KOPT-K1 (cell line): ENCODE measurements around the gene FANCD2.
"Not testable (repeated sequence)": the region's sequence is repeated elsewhere in the genome, so short reads cannot be mapped to it uniquely, and the experiment has no call there.

Experiments
- H3K27ac ChIP-seq: fragments of 200-600 bp; sonication (generic); 2 replicates; pipeline ENCODE4 v1.5.1; 2016; ENCODE audit warnings: antibody characterized with exemption, mild to moderate bottlenecking, low read depth, low read length; ENCODE audit not compliant: poor library complexity, severe bottlenecking
- H3K36me3 ChIP-seq: fragments of 200-600 bp; sonication (generic); 2 replicates; pipeline ENCODE4 v1.5.1; 2017; ENCODE audit warnings: antibody characterized with exemption, mild to moderate bottlenecking, low read length, moderate library complexity; ENCODE audit not compliant: insufficient read depth
- H3K9me3 ChIP-seq: fragments of 200-600 bp; sonication (generic); 2 replicates; pipeline ENCODE4 v1.5.1; 2017; ENCODE audit warnings: antibody characterized with exemption, low read length, mild to moderate bottlenecking; ENCODE audit not compliant: insufficient read depth, poor library complexity, severe bottlenecking

The FANCD2 gene

DNA sequence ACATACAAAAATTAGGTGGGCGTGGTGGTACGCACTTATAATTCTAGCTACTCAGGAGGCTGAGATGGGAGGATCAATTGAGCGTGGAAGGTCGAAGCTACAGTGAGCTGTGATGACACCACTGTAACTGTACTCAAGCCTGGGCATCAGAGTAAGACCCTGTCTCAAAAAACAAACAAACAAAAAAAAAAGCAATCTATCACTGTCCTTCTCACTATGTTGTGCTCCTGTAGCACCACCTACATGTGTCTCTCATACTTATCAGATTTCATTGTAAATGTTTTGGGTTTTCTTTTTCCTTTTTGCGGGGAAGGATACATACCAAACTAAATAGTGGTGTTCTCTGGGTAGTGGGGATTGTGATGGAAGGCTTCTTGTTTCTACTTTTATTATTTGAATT is 14.8 kb downstream of the FANCD2 start:
- H3K9me3 ChIP-seq: no peaks in the 10 kb centered on the region
- no peak overlapping the region for H3K27ac ChIP-seq
- H3K36me3 ChIP-seq: peaks cover 98% of the 10 kb centered on the region

DNA sequence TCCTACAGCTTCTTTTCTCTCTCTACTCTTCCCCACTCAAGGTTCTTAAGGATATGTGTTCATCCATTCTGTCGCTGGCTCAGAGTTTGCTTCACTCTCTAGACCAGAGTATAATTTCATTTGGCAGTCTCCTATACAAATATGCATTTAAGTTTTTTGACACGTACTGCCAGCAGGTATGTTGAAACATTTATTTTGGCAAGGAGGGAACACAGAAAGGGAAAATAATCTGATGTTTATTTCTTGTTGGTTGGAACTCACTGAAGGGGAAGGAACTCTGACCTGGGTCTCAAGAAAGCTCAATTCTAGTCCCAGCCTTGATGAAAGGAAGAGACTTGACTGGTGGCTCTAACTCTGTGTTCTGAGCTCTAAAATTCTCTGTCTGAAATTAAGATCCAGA is 21.6 kb downstream of the FANCD2 start:
- no peak overlapping the region for H3K27ac ChIP-seq
- peaks cover 94% of the 10 kb centered on the region for H3K36me3 ChIP-seq
- H3K9me3 ChIP-seq: no peaks in the 10 kb centered on the region

- H3K27ac ChIP-seq, H3K9me3 ChIP-seq: not testable (repeated sequence)
- peaks cover 90% of the 10 kb centered on the region for H3K36me3 ChIP-seq
Measured at GRCh38 chr3:10053054-10053453, 26.8 kb downstream of the FANCD2 start.

DNA sequence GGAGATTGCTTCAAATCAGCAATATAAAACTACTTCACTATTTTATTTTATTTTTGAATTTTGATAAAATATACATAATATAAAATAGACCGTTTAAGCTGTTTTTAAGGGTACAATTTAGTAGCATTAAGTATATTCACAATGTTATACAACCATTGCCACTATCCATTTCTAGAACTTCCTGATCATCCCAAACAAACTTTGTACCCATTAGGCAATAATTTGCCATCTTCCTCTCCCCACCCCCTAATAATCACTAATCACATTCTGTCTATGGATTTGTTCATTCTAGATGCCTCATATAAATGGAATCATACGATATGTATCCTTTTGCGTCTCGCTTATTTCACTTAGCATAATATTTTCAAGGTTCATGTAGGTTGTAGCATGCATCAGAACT is 28.9 kb downstream of the FANCD2 start:
- H3K9me3 ChIP-seq: no peaks in the 10 kb centered on the region
- H3K36me3 ChIP-seq: peaks cover 89% of the 10 kb centered on the region

DNA sequence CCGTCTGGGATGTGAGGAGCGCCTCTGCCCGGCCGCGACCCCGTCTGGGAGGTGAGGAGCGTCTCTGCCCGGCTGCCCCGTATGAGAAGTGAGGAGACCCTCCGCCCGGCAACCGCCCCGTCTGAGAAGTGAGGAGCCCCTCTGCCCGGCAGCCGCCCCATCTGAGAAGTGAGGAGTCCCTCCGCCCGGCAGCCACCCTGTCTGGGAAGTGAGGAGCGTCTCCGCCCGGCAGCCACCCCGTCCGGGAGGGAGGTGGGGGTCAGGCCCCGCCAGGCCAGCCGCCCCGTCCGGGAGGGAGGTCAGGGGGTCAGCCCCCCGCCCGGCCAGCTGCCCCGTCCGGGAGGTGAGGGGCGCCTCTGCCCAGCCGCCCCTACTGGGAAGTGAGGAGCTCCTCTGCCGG is 43.8 kb downstream of the FANCD2 start:
- peaks cover 79% of the 10 kb centered on the region for H3K36me3 ChIP-seq
- not testable (repeated sequence) for H3K9me3 ChIP-seq, H3K27ac ChIP-seq

More for the DNA sequence above, 28.9 kb downstream of the FANCD2 start:
- H3K27ac ChIP-seq: no peak overlapping the region

GRCh38 chr3:10074666-10075065 is 48.4 kb downstream of the FANCD2 start:
- Histone ChIP-seq H3K9me3 (no peaks in the 10 kb centered on the region), H3K36me3 (peaks cover 80% of the 10 kb centered on the region), H3K27ac (no peak overlapping the region)

DNA sequence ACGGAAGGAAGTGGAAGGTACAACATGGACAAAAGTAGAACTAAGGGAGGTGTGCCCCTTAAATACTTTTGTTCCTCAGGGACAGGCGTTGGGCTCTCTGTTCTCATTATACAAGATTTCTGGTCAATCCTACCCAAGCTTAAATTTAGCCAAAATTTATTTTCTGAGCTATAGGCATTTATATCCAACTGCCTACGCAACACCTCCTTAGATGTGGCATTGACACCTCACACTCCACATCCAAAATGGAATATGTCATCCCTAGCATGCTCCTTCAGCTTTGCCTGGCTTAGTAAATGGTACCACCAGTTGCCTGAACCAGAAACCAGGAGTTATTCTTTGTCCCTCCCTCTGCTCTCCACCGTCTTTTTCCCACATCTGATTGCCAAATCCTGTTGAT is 55.6 kb downstream of the FANCD2 start:
- H3K27ac ChIP-seq: no peak overlapping the region
- H3K36me3 ChIP-seq: peaks cover 98% of the 10 kb centered on the region
- H3K9me3 ChIP-seq: no peaks in the 10 kb centered on the region

- no peaks in the 10 kb centered on the region for H3K9me3 ChIP-seq
- H3K27ac ChIP-seq: no peak overlapping the region
- H3K36me3 ChIP-seq: peaks cover 98% of the 10 kb centered on the region
Measured at GRCh38 chr3:10085738-10086137, 59.5 kb downstream of the FANCD2 start.

DNA sequence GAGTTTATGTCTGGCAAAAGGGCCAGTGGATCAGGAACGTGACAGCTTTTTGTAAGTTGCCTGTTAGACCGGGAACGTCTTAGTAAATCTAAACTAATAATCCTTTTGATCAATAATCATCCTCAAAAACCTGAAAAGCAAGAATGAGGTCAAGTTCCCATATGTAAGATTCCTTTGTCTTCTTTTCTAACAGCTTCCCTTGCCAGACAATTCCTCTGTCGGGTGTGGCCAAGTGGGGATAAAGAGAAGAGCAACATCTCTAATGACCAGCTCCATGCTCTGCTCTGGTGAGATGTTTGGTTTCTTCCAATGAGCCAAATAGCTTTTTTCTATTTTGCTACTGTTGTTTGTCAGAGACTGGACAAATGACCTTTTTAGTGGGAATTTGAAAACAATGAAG is 62.0 kb downstream of the FANCD2 start:
- no peak overlapping the region for H3K27ac ChIP-seq
- H3K9me3 ChIP-seq: no peaks in the 10 kb centered on the region
- peaks cover 98% of the 10 kb centered on the region for H3K36me3 ChIP-seq

- Histone ChIP-seq H3K9me3 (no peaks in the 10 kb centered on the region), H3K27ac (no peak overlapping the region), H3K36me3 (peaks cover 98% of the 10 kb centered on the region)
Measured at GRCh38 chr3:10090179-10090578, 63.9 kb downstream of the FANCD2 start.

GRCh38 chr3:10090774-10091173 is 64.5 kb downstream of the FANCD2 start:
- peaks cover 98% of the 10 kb centered on the region for H3K36me3 ChIP-seq
- not testable (repeated sequence) for H3K9me3 ChIP-seq, H3K27ac ChIP-seq

GRCh38 chr3:10091387-10091786 is 65.2 kb downstream of the FANCD2 start:
- H3K27ac ChIP-seq, H3K9me3 ChIP-seq: not testable (repeated sequence)
- peaks cover 98% of the 10 kb centered on the region for H3K36me3 ChIP-seq

DNA sequence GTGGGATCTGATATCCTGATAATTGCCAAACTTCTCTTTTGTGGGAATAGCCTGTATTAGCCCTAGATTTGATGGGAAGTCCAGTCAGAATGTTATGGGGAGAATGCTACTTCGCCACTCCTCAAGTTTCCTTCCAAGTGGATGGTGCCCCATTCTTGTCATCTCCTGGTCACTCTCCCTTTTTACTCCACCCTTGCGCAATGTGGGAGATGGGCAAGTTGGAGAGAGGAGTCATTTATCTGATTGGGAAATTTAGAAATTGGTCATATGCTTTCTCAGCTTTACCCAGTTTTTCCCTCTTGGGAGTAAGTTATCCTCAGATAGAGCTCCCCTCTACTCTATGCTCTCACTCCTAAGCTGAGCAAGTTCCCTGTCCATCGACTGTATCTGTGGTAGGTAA is 67.4 kb downstream of the FANCD2 start:
- no peak overlapping the region for H3K27ac ChIP-seq
- H3K36me3 ChIP-seq: peaks cover 98% of the 10 kb centered on the region

DNA sequence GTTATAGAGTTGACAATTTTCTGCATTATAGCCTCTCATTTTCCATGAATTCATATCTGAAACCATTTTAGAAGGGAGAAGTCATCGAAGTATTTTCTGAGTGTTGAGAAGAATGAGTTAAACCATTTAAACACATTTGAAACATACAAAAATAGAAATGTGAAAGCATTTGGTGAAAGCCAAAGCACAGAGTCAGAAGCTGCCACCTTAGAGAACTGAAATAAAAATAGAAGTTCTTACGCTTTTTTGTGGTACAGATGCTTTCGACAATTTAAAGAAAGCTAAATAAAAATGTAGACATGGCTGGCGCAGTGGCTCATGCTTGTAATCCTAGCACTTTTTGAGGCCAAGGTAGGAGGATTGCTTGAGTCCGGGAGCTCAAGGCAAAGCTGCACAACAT is 72.8 kb downstream of the FANCD2 start:
- H3K36me3 ChIP-seq: peaks cover 90% of the 10 kb centered on the region
- H3K9me3 ChIP-seq: no peaks in the 10 kb centered on the region
- H3K27ac ChIP-seq: no peak overlapping the region

More for the DNA sequence above, 67.4 kb downstream of the FANCD2 start:
- no peaks in the 10 kb centered on the region for H3K9me3 ChIP-seq

DNA sequence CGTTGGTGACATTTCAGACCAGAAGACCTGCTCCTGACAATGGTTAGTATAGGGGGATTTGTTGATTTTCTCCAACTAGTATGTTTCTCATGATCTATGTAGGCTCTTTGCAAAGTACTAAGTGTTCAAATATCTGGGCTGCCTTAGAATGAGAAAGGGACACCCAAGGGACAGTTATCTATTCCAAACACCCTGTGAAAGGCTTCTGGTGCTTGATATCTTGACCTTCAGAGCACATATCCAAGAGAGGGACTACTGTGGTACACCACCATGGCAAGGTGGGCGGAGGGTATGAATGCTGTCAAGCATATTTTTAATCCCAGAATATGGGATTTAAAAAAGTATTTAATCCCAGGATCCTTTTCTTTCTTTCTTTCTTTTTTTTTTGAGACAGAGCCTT is 80.7 kb downstream of the FANCD2 start:
- Histone ChIP-seq H3K36me3 (peaks cover 18% of the 10 kb centered on the region), H3K27ac (no peak overlapping the region), H3K9me3 (no peaks in the 10 kb centered on the region)

- Histone ChIP-seq H3K27ac (no peak within 1 kb of the TSS), H3K36me3 (peaks cover 14% of the 10 kb centered on the region), H3K9me3 (no peaks in the 10 kb centered on the region)
Measured at GRCh38 chr3:10108091-10108490, 81.9 kb downstream of the FANCD2 start, which contains the start of gene FANCD2OS. Gene FANCD2OS (minus strand): TSS chr3:10108255. CDS start chr3:10104774, 3,481 bp downstream.
